Right lobe of liver (tissue), 6 donors: ENCODE measurements around the gene ALG3. TPM values are rescaled to one million over a fixed set of nuclear protein-coding genes. Genes with fewer than 3 reads are reported as not detected.
"Not testable (repeated sequence)": the region's sequence is repeated elsewhere in the genome, so short reads cannot be mapped to it uniquely, and the experiment has no call there.

Experiments
- ATAC-seq, 4 donors: fragments of 200-7000 bp; cut with Tn5 transposase; one replicate each; pipeline ENCODE4 v1.9.1; 2020; ENCODE audit warnings: mild to moderate bottlenecking in 4 of 4, moderate library complexity in 4 of 4
- DNase-seq, 3 donors: peaks; one replicate each; pipeline ENCODE4 v3.0.0-alpha.2; 2020
- H3K27ac ChIP-seq, 3 donors: fragments of 200-600 bp; one replicate each; pipeline ENCODE4 v1.8.0; 2022
- H3K27me3 ChIP-seq, 2 donors: fragments of 200-600 bp; one replicate each; pipeline ENCODE4 v1.8.0; 2022
- H3K36me3 ChIP-seq, 4 donors: fragments of 200-600 bp; sonication (generic) in 1 of 4; one replicate each; pipeline versions ENCODE4 v1.5.1 to v1.8.0; 2017 to 2022; ENCODE audit warnings: control low read depth in 1 of 4
- H3K4me1 ChIP-seq, 4 donors: fragments of 200-600 bp; sonication (generic) in 1 of 4; one replicate each; pipeline versions ENCODE4 v1.5.1 to v1.8.0; 2017 to 2022; ENCODE audit warnings: control low read depth in 1 of 4
- H3K4me3 ChIP-seq, 3 donors: fragments of 200-600 bp; one replicate each; pipeline ENCODE4 v1.8.0; 2022
- H3K9me3 ChIP-seq, 4 donors: fragments of 200-600 bp; sonication (generic) in 1 of 4; one replicate each; pipeline versions ENCODE4 v1.5.1 to v1.8.0; 2017 to 2022; ENCODE audit warnings: control low read depth in 1 of 4
- CTCF ChIP-seq, 4 donors: fragments of 200-600 bp in 3 of 4; fragments of 450-650 bp in 1 of 4; IDR thresholded peaks; one replicate each; pipeline versions ENCODE4 v1.5.1 to v1.8.0; 2016 to 2022; ENCODE audit warnings: antibody characterized with exemption in 4 of 4, mild to moderate bottlenecking in 2 of 4
- POLR2A ChIP-seq: fragments of 450-650 bp; IDR thresholded peaks from one replicate; pipeline ENCODE4 v1.6.1; 2017; ENCODE audit warnings: antibody characterized with exemption, mild to moderate bottlenecking
- WGBS: methylation state at CpG from one replicate; pipeline ENCODE4 v1.1.6; 2018; ENCODE audit warnings: low coverage, low lambda C conversion rate; ENCODE audit not compliant: insufficient coverage; ENCODE audit errors: missing lambda C conversion rate; 5-methylcytosine and 5-hydroxymethylcytosine counted together
- intact Hi-C, 2 donors: fragments of 100-400 bp; cut with DNase I; formaldehyde crosslinking; loops; one replicate each; pipeline versions ENCODE4 v1.11.2 to v1.14.1; 2022
- total RNA-seq, 6 experiments: library from RNA; depleted of rRNA in 2 of 6; stranded (reverse); fragments of >200 nt in 2 of 6; fragmentation: NEBNext Ultra II Directional in 3 of 6; extraction: Animal tissue kit (Norgen Biotek cat#: 25700) in 3 of 6; gene quantifications; one replicate each; pipeline versions ENCODE4 v1.1.0 to v1.2.4, GENCODE V29; 2016 to 2023
- donor health status: DM: no; HTN: yes; CAD: no.
- donor health status: DM: no; HTN: no; CAD: no.
- donor health status: DM: no; HTN: no; CAD: no.
- donor health status: DM: no; HTN: yes; CAD: no.
- donor health status: DM: no; HTN: yes; CAD: no.

Gene ALG3
- total RNA-seq, 6 experiments from 2014 or later, result 29.3 to 130 (median 35.5) TPM

- no peaks in the 10 kb centered on the region for H3K4me1 ChIP-seq
- H3K27ac ChIP-seq, result no peak overlapping the region
- no peak for DNase-seq
- intact Hi-C loops, result no loop called here
- no peaks in the 10 kb centered on the region for H3K9me3 ChIP-seq
- no peak overlapping the region for H3K4me3 ChIP-seq
- WGBS, result 67% methylated on average over 3 of the region's 12 CpGs
- ATAC-seq, result no peak
- TF ChIP-seq POLR2A, result no peak
- no peak for TF ChIP-seq CTCF (IDR thresholded peaks at IDR 0.05)
- no peaks in the 10 kb centered on the region for H3K36me3 ChIP-seq
- no peaks in the 10 kb centered on the region for H3K27me3 ChIP-seq
Observed at GRCh38 chr3:184275381-184275701, 26.6 kb upstream of the ALG3 start.

GRCh38 chr3:184272269-184272668 lies 23.5 kb upstream of the ALG3 start:
- H3K4me3 ChIP-seq, result no peak overlapping the region
- TF ChIP-seq POLR2A, result no peak
- TF ChIP-seq CTCF (IDR thresholded peaks at IDR 0.05), result no peak
- no peak overlapping the region for H3K27ac ChIP-seq
- no peak for ATAC-seq
- no peaks in the 10 kb centered on the region for H3K4me1 ChIP-seq
- H3K36me3 ChIP-seq, result no peaks in the 10 kb centered on the region
- no peaks in the 10 kb centered on the region for H3K27me3 ChIP-seq
- no peak for DNase-seq
- no peaks in the 10 kb centered on the region for H3K9me3 ChIP-seq
- intact Hi-C loops, result no loop called here
- WGBS, result 0% methylated on average over 1 of the region's 1 CpG

- ATAC-seq, H3K27ac ChIP-seq, H3K27me3 ChIP-seq, intact Hi-C loops, H3K4me1 ChIP-seq, H3K36me3 ChIP-seq, H3K4me3 ChIP-seq, H3K9me3 ChIP-seq, DNase-seq: not testable (repeated sequence)
- 100% methylated on average over 1 of the region's 1 CpG for WGBS
Observed at GRCh38 chr3:184267249-184267648, 18.5 kb upstream of the ALG3 start.

GRCh38 chr3:184262764-184263179 lies 14.0 kb upstream of the ALG3 start:
- no peaks in the 10 kb centered on the region for H3K27me3 ChIP-seq
- DNase-seq (no peak), ATAC-seq (no peak)
- no peaks in the 10 kb centered on the region for H3K9me3 ChIP-seq
- H3K27ac ChIP-seq, result no peak overlapping the region
- WGBS, result 19% methylated on average over 11 of the region's 15 CpGs
- peak overlapping the region in 1 of 3 donors; percentile 41 for H3K4me3 ChIP-seq
- no peaks in the 10 kb centered on the region for H3K36me3 ChIP-seq
- H3K4me1 ChIP-seq, result peaks cover 0 to 19% (median 0%) of the 10 kb centered on the region in 4 donors
- intact Hi-C loops, result no loop called here
- TF ChIP-seq CTCF (IDR thresholded peaks at IDR 0.05) (no peak), POLR2A (no peak)

- intact Hi-C loops, result no loop called here
- Histone ChIP-seq H3K4me3 (peak overlapping the region; percentile 33 to 42 (median 41)), H3K36me3 (no peaks in the 10 kb centered on the region), H3K4me1 (peaks cover 0 to 19% (median 0%) of the 10 kb centered on the region in 4 donors), H3K27ac (no peak overlapping the region), H3K9me3 (no peaks in the 10 kb centered on the region), H3K27me3 (no peaks in the 10 kb centered on the region)
- DNase-seq (peak in 2 of 3 donors; percentile 59 to 73), ATAC-seq (peak; percentile 38 to 52 (median 40))
- WGBS, result 2% methylated on average over 25 of the region's 66 CpGs
- TF ChIP-seq POLR2A (peak; percentile 19), CTCF (IDR thresholded peaks at IDR 0.05) (no peak)
Observed at GRCh38 chr3:184261854-184262763, 13.3 kb upstream of the ALG3 start.
